Activated CD4-positive, alpha-beta T cell treated with anti-CD3 and anti-CD28 coated beads, Interleukin-2, amount 50 U/mL, for 1 hour (primary cell): ENCODE results near the gene TMEM186.
"Not testable (repeated sequence)": the region's sequence is repeated elsewhere in the genome, so short reads cannot be mapped to it uniquely, and the experiment has no call there.

Experiments used
- DNase-seq: peaks from one replicate; pipeline ENCODE4 v3.0.0-alpha.2; 2020

The TMEM186 gene, protein sequence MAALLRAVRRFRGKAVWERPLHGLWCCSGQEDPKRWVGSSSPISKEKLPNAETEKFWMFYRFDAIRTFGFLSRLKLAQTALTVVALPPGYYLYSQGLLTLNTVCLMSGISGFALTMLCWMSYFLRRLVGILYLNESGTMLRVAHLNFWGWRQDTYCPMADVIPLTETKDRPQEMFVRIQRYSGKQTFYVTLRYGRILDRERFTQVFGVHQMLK

DNA sequence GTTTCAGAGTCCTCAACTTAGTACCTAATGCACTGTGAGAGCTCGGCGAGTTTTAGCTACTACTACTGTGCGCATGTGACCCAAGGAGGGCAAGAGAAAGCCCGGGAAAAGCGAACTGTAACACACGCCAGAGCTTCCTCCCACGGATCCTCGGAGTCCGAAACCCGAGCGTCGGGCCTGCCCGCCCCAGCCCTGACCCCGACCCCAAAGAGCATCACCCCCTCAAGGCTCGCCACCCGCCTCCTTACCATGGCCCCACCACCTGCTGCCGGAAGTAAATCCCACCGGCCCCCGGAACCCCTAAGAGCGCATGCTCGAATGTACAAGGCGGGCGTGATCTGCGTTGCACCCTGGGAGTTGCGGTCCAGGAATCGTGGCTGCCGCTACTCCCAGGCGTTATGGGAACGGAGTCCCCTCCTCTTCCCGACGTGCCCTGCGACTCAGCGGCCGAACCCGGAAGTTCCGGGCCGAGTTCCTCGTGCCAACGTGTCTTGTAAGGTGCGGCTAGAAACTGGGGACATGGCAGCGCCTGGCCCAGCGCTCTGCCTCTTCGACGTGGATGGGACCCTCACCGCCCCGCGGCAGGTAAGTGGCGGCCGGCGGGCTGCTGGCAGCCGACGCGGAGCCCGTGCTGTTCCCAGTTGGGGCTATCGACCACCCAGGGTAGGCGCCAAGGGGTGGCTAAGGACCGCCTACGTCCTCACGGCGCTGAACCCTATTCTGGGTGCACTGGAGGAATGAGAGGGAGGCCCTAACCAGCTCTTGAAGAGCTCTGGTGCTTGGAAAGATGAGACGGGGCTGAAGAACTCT is at the start of gene TMEM186, which contains the start of gene PMM2:
TSS of gene TMEM186 (minus strand) at position 276 of the 810 bp plus-strand sequence. CDS start at position 251, 25 bp downstream.
TSS of gene PMM2 (plus strand) at position 476 of the 810 bp plus-strand sequence. CDS start at position 520, 44 bp downstream.
- peak; percentile 92 for DNase-seq

DNA sequence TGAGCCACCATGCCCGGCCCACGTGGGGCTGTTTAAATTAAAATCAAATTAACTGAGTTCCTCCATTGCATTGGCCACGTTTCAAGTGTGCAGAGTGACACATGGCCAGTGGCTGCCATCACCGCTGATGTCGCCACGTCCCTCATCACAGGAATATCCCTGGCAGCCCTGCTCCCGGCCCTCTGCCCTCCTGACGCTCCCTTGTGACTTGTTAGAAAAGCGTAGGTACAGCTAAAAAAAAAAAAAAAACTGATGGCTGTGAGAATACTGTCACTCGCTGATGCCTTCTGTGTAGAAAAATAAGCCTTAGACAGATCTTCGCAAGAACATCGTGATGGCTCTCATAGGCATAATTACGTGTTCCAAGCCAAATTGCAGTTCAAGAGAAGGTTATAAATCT is 49.7 kb upstream of the TMEM186 start:
- DNase-seq = no peak

DNA sequence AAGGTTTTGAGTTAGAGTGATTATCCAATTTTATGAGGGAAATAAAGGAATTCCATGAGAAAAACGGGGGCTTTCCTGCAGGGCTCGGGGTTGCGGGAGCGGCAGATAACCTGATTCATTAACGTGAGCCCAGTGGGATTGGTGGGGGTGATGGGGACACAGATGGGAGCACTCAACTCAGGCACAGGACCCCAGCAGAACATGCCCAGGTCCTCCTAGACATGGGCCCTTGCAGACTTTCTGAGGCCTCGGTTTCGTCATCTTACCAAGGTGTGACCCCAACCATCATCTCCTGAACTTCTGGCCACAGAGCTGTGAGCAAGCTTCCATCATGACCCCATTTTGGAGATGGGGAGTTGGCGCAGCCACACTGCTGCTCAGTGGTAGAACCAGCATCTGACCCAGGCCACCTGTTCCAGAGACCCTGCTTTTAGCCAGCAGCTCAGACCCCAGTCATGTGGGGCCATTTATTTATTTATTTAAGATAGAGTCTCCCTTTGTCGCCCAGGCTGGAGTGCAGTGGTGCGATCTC is 49.0 kb upstream of the TMEM186 start:
- DNase-seq = no peak

DNA sequence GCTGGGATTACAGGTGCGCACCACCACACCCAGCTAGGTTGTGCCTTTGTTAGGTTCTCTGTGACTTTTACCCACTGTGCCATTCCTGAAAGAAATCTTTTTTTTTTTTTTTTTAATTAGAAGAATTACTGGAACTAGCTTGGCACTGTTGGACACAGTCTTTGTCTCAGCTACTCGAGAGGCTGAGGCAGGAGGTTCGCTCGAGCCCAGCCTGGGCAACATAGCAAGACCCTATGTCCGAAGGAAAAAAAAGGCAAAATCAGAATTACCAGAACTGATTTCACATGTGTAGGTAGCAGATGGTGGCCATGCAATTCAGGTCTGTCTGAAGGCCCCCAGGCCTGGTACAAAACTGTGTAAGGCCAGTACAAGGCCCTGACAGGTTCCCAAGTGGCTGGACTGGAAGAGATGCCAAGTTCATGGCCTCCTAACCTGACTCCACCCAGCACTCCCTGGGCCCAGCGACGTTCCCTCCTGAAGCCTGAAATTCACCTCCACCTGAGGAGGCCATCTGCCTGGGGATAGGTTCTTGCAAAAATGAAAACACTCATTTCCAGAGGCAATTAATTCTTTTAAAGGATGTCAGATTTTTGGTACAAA is 48.4 kb upstream of the TMEM186 start:
- DNase-seq = no peak

DNA sequence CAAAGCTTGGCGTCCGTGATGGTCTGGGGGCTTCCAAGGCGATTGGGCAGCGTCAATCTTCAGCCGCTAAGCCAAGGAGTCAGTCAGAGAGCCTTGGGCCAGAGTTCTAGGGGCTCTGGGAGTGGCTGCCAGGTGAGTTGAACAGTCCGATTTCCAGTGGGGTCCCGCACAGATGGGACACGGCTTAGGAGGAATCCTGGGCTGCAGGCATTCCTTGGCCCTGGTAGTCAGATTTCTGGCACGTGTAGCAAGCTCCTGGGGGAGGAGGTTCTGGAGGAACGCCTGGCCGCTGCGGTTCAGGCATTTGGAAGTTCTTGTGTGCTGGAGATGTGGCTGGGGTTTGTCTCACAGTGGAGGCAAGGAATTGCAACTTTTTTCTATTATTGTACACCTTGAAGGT is 45.9 kb upstream of the TMEM186 start:
- not testable (repeated sequence) for DNase-seq

DNA sequence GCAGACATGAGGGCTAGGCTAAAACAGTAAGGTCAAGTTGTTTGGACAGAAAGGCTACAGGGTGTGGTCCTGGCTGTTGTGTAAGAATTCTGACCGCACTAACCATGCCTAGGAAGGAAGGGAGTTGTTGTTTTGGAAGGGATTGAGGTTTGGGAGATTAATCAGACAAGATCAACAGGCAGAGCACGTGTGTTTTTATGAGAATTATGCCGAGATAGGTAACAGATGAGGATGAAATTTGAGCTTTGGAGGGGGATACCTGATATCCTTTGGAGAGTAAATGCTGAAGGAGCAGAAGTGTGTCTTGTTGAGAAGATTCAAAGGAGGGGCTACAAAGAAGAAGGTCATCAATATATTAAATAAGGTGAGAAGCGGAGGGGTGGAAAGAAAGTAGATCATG is 44.6 kb upstream of the TMEM186 start:
- not testable (repeated sequence) for DNase-seq

DNA sequence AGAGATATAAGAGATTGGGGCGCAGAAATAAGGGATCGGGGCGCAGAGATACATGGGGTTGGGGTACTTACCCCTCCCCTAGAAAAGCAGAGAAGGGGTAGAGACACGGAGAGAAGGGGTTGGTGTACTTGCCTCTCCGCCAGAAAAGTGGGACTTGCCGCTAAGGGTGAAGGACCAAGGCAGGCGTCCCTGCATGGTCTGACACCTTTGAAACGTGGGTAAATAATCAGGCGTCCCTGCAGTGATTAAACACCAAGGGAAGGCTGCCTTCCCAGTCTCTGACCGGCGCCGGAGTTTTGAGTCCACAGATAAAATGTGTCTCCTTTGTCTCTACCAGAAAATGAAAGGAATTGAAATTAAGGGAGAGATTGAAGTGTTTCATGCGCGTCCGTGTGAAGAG is 40.2 kb upstream of the TMEM186 start:
- not testable (repeated sequence) for DNase-seq

DNA sequence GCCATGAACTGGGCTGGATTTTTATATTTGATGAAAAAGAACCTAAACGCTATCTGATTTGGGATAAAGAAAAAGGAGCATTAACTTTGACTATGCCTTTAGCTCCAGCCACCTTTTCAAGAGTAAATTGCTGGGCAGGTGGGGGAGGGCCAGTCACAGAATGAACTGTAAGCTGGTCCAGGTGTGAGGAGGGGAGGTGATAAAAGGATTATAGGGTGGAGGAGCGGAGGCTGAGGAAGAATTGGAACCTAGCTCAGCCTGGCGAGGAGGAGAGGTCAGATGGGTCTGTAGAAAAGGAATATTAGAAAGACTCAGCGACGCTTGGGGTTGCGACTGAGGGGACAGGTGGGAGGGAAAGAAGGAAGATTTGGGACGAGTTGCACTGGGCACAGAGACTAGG is 39.4 kb upstream of the TMEM186 start:
- not testable (repeated sequence) for DNase-seq

DNA sequence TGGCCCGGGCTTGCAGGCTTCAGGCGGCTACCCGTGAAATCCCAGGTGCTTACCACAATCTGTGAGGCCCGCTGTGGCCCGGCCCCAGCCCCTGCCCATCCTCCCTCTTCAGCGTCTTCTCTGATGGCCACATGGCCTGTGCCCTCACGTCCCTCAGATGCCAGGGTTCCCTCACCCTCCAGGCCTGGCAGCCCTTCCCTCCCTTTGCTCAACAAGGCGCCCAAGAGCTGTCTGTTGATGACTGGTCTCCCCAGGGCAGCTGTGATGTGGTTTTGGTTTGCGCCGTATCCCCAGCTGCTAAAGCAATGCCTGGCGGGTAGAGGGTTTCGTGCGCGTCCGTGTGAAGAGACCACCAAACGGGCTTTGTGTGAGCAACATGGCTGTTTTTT is 35.3 kb upstream of the TMEM186 start:
- DNase-seq = no peak

DNA sequence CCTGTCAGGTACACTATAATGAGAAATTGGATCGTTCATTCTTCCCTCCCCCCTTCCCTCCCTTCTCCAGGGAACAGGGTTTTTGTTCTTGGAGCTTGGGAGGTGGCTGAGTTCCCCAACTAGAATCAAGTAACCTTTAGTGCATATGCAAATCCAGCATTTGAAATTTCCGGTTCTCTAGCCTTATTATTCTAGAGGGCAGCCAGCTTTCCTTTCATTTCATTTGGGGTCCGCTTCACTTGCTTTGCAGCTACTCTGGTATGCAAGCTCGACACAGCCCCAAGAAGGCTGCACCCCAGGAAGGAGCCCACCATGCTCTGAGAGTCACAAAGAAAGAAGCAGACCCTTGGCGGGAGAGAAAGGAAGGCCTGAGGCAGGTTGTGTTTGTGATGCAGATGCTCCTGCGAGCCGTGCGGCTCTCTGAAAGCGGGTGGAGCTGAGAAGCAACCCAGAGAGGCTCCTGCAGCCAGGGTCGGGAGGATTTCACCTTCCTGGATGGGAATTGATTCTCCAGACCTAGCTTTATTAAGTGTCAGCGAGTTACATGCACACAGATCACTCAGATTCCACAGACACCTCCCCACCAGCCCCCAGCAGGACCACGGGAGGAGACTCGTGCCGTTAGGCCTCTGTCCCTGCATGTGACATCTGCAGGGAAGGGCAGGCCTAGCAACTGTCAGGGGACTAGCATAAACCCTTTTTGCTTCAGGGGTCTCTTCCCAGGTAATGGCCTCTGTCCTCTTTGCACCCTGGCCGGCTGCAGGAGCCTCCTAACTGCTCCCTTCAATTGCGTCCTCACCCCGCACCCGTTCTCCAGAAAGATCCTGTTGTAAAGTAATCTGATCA is 34.7 kb upstream of the TMEM186 start:
- DNase-seq = no peak

DNA sequence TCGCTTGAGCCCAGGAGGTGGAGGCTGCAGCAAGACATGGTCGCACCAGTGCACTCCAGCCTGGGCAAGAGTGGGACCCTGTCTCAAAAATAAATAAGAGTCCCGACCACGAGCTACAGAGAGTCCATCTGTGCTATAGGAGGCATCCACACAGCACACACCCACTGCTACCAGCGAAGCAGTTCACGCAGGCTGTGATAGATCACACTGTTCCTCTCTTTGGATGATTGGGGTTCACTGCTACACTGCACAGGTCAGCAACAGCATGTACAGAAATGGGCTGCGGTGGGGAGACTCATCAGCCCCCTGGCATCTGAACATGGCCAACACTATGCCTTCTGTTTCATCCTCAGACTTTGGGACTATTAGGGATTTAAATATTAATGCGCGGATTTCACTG is 34.0 kb upstream of the TMEM186 start:
- no peak for DNase-seq

DNA sequence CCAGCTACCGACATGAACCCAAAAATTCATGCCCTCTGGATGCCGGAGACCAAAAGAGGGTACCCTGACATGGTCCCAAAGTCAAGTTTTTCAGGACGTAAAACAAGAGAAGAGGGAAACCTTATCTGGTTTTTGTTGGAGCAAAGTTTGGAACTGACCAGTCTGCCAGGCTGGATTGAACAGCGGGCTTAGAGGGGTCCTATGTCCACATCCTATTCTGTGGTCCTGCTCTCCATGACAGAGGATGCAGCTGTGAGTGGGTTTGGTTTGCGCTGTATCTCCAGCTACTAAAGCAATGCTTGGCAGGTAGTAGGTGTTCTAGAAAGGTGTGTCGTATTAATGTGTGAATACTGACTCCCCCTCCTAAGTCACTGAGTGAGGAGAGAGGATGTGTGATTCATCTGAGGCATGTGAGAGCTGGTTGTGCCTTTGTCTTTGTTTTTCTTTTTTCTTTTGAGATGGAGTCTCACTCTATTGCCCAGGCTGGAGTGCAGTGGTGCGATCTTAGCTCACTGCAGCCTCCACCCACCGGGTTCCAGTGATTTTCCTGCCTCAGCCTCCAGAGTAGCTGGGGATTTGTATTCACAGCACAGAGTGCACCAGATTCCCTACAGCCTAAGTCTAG is 31.2 kb upstream of the TMEM186 start:
- no peak for DNase-seq

DNA sequence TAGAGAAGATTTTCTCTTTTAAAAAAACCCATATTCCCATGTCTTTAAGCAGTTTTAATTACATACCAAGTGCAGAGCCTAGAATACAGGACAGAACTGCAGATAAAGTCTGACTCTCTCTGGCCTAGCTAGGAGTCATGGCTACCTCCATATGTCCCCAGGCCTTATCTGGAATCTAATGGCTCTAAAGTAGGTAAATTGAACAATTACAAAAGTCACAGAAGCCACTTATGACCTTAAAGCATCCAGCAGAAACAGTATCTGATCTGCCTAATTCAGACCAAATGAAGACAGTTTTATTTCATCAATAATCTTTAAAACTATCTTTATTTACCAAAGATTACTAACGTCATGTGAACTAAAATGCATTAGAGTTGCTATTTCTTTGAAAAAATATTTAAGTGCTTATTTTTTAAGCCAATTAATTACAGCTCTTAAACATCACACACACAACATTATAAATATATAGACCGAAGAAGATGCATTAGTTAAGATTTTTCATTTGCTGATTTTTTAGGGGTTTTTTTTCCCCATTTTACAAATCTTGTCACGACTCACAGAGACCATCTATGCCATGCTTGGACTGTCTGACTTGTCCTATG is 28.9 kb upstream of the TMEM186 start:
- no peak for DNase-seq

DNA sequence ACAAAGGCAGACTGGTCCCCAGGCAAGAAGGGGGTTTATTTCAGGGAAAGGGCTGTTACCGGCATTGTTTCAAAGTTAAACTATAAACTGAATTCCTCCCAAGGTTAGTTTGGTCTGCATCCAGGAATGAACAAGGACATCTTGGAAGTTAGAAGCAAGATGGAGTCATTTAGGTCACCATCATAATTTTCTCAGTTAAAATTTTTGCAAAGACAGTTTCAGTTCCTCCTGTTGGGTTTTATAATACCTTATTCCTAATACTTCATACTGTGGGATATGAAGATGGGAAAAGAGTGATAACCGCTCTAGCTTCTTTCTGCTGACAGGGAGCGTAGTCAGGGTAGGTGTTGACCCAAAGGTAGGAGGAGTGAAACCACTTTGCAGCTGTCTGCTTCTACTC is 25.0 kb upstream of the TMEM186 start:
- DNase-seq = no peak

DNA sequence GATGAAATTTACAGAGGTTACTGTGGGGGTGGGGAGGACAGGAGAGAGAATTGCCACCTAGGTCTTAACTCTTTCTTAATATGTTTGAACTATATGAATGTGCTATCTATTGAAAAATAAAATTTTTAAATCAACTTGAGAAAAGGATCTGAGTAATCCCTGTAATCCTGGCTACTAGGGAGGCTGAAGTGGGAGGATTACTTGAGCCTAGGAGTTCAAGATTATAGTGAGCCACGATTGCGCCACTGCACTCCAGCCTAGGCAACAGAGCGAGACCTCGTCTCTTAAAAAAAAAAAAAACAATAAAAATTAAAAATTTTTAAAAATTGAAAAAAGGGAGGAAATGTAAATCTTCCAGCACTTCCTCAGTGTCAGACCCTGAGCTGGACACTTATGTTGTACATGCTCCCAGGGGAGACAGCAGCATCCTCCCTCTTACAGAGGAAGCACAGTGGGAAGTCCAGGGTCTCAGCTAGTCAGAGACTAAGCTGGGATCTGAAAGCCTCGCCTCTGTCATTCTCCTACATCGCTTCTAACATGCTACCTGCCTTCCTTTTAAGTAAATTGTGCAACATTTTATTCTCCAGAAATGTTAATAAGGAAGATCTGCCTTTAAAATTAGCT is 22.1 kb upstream of the TMEM186 start:
- DNase-seq = no peak

DNA sequence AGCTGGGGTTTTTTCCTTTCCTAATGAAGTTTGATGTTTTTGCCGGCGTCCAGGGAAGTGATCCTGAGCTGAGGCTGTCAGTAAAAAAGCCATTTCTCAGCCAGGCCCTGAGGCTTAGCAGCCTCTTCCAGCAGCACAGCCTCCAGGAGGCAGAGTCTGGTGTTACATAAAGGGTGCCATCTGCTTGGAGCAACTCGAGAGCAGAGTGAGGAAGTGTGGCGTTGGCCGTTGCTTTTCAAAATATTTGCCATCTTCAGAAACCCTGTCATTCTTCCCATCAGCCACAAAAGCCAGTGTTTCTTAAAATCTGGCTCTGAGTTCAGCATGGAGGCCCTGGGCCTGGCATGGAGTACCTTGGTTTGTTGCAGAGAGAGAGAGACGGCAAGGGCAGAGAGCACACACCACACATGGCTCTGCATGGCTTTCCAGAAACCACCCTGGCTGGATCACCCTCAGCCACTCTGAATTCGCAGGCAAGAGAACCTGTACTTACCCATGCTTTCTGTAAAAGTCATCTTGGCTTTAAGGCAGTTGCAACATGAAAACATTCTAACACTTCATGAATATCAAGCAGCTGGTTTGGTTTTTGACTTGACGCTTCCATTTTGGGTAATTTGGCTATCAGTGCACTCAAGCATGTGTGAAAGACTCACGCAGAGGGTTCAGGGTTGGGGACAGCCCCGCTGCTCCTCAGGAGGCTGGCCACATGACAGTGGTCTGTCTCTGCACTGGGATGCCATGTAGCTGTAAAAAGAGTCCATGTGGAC is 21.2 kb upstream of the TMEM186 start:
- no peak for DNase-seq

DNA sequence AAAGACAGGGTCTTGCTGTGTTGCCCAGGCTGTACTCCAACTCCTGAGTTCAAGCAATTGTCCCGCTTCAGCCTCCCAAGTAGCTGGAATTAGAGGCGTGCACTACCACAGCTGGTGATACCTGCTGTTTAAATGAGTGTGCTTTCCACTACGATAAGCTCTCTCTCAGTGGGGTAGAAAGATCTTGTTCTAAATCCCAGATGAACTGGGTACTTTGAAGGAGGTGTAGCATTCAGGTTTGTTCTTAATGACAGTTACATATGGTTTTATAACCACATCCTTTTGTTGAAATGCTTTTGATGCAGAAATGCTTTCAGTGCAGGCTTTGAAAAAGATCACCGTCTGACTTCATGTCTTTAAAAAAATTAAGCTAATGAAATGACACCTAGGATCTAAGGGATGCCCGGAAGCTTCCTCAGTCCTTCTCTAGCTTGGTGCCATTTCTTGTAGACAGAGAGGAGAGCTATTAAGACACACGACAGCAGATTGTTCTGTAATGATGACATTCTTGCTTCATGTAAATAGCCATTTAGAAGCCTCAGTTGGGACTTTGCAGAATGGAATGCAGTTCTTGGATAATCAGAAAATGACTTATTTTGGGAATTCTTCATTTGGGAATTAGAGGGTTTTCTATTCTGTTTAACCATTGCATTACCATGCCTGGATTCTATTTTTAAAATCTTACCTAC is 19.7 kb upstream of the TMEM186 start:
- no peak for DNase-seq

DNA sequence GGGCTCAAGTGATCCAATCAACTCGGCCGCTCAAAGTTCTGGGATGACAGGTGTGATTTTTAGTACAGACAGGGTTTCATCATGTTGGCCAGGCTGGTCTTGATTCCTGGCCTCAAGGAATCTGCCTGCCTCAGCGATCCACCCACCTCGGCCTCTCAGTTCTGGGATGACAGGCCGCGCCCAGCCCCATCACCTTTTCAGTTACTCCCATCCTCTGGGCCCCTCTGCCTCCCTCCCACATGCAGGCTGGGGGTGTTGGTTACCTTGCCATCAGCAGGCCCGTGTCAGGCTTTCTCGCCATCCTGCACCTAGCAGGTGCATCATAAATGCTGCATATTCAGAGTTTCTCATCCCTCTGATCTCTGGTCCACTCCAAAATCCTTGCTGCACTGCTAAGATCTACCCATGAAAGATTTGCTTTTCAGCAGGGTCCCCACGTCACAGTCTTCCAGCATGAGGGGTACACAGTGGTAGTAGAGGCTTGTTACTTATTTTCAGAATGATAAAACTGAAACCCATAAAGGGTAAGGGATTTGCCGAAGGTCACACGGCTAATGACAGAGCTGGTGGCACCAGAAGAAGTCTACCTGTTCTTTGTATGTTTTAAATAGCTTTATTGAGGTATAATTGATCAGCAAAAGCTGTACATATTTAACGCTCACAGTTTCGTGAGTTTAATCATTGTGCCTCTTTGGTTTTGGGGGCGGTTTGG is 16.8 kb upstream of the TMEM186 start:
- no peak for DNase-seq

DNA sequence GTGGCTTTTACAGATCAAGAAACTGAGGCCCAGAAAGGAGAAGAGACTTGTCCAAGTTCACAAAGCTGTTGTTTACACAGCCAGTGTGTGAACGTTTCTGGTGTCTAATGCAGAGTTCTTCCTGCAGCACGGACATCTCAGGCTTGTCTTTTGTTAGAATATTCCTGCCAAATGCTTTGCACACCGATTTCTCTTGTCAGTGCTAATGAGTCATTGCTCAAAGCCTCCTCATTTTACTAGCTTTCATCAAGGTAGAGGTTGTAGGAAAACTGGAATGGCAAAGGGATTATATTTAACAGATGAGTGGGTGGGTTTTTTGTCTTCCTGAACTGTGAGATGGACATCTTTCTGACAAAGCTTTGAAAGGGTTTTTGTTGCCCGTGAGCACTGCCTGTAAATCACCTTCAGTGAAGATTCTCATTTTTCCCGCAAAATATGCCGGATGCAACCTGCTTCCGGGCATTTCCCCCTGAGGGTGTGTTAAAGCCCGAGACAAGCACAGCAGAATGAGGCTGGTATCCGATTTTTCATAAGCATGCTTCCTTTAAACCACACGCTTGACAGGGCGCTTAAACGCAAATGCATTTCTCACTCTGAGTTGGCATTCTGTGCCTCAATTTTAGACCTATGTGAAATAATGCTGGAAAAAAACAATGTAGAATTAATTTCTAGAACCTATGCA is 14.9 kb upstream of the TMEM186 start:
- no peak for DNase-seq
